K562 (cell line): ENCODE data around the gene KCNIP2. TPM values are rescaled to one million over a fixed set of nuclear protein-coding genes. Genes with fewer than 3 reads are reported as not detected.

Source experiments
- BCOR ChIP-seq: fragments of 450-650 bp; IDR thresholded peaks from 2 replicates; pipeline ENCODE4 v1.6.1; 2016
- CBFB ChIP-seq: sonication (generic); formaldehyde crosslinking; IDR thresholded peaks from 2 replicates; pipeline ENCODE4 v1.4.0; 2020; ENCODE audit warnings: mild to moderate bottlenecking, missing genetic modification reagents
- CCNT2 ChIP-seq: IDR thresholded peaks from 2 replicates; pipeline ENCODE4 v1.6.1; 2011; ENCODE audit warnings: borderline replicate concordance, low read depth, mild to moderate bottlenecking, moderate library complexity, mixed read lengths, low read length; ENCODE audit not compliant: insufficient read length; ENCODE audit errors: extremely low read depth
- CTBP1 ChIP-seq: fragments of 450-650 bp; IDR thresholded peaks from 2 replicates; pipeline ENCODE4 v1.6.1; 2016; ENCODE audit warnings: borderline replicate concordance
- ETV1 ChIP-seq: fragments of 450-650 bp; conservative IDR thresholded peaks from 2 replicates; pipeline ENCODE4 v1.6.1; 2016; ENCODE audit warnings: missing genetic modification characterization, control low read depth, low read depth, missing compliant biosample characterization
- FUS ChIP-seq: fragments of 200-400 bp; formaldehyde crosslinking; optimal IDR thresholded peaks from 2 replicates; pipeline ENCODE3; 2017; ENCODE audit warnings: low read depth, low read length
- IRF9 ChIP-seq: fragments of 450-650 bp; IDR thresholded peaks from 2 replicates; pipeline ENCODE4 v1.6.1; 2016; ENCODE audit warnings: missing biosample characterization, missing genetic modification characterization
- KLF13 ChIP-seq: fragments of 450-650 bp; IDR thresholded peaks from 2 replicates; pipeline ENCODE4 v1.6.1; 2016; ENCODE audit warnings: missing genetic modification characterization, low read depth, mild to moderate bottlenecking, missing compliant biosample characterization, moderate library complexity, borderline replicate concordance
- NFIX ChIP-seq: fragments of 250-450 bp; sonication (Bioruptor Pico); IDR thresholded peaks from 2 replicates; pipeline ENCODE4 v1.4.0; 2020; ENCODE audit warnings: low read depth, mild to moderate bottlenecking, moderate library complexity
- SP1 ChIP-seq: sonication (generic); formaldehyde crosslinking; IDR thresholded peaks from 2 replicates; pipeline ENCODE4 v1.8.1; 2022; ENCODE audit warnings: mild to moderate bottlenecking, missing genetic modification reagents
- TCF7L2 ChIP-seq: fragments of 150-350 bp; IDR thresholded peaks from 2 replicates; pipeline ENCODE4 v1.6.1; 2016; ENCODE audit warnings: low read depth, mild to moderate bottlenecking, low read length, moderate library complexity
- TEAD1 ChIP-seq, 2 experiments: fragments of 450-650 bp in 1 of 2; sonication (generic) in 1 of 2; formaldehyde crosslinking; IDR thresholded peaks; 2 replicates each; pipeline versions ENCODE4 v1.4.0 to v1.8.0; 2020 to 2022; ENCODE audit warnings: mild to moderate bottlenecking in 2 of 2, missing genetic modification reagents in 1 of 2
- ZBTB9 ChIP-seq: fragments of 450-650 bp; formaldehyde crosslinking; IDR thresholded peaks from 2 replicates; pipeline ENCODE4 v1.4.0; 2020; ENCODE audit warnings: mild to moderate bottlenecking, moderate library complexity
- ZFX ChIP-seq: sonication (generic); formaldehyde crosslinking; IDR thresholded peaks from 2 replicates; pipeline ENCODE4 v1.8.0; 2022; ENCODE audit warnings: mild to moderate bottlenecking, missing genetic modification reagents, moderate library complexity
- ZMIZ1 ChIP-seq, 2 experiments: fragments of 150-350 bp in 1 of 2; IDR thresholded peaks; 2 replicates each; pipeline ENCODE4 v1.6.1; 2012 to 2016; ENCODE audit warnings: low read depth in 2 of 2, low read length in 2 of 2, mild to moderate bottlenecking in 1 of 2, moderate library complexity in 1 of 2
- ZNF316 ChIP-seq: fragments of 450-650 bp; IDR thresholded peaks from 2 replicates; pipeline ENCODE4 v1.6.1; 2016
- ZNF398 ChIP-seq: fragments of 250-450 bp; sonication (Bioruptor Pico); IDR thresholded peaks from 2 replicates; pipeline ENCODE4 v1.8.0; 2021; ENCODE audit warnings: moderate library complexity, mild to moderate bottlenecking, inconsistent platforms
- ZNF583 ChIP-seq: fragments of 250-450 bp; sonication (Bioruptor Pico); IDR thresholded peaks from 2 replicates; pipeline ENCODE4 v1.4.0; 2020
- polyA plus RNA-seq, 8 experiments: library from polyadenylated mRNA; depleted of rRNA in 4 of 8; stranded (reverse) in 5 of 8; unstranded in 3 of 8; fragments of >200 nt; fragmentation: Nextera tagmentation in 2 of 8; fragmentation: Illumina TruSeq in 1 of 8; extraction: Ambion mirVana in 2 of 8; extraction: Trizol in 1 of 8; gene quantifications; 2 replicates each; pipeline versions ENCODE4 v1.2.1 to v1.2.3, GENCODE V29; 2011 to 2014; ENCODE audit warnings: inconsistent platforms in 1 of 8, missing spikeins in 1 of 8
- total RNA-seq, 7 experiments: library from RNA; depleted of rRNA in 6 of 7; stranded (reverse); fragments of >200 nt in 6 of 7; fragmentation: Illumina TruSeq in 2 of 7; extraction: Trizol in 2 of 7; gene quantifications; 2 replicates each; pipeline versions ENCODE4 v1.2.1 to v1.2.3, GENCODE V29; 2011 to 2021; ENCODE audit warnings: low replicate concordance in 1 of 7

The KCNIP2 gene
- total and polyA plus RNA-seq, 9 of the 15 experiments (the other 6 are each of a cell fraction or from before 2014, with no cell fraction given): 2.5 to 7.6 (median 4.1) TPM

- TF ChIP-seq ZNF316: peak; percentile 91
- TF ChIP-seq SP1 (CRISPR knock-in tag): peak; percentile 99
- peak; percentile 76; the same call in 1 of the 2 replicates for TF ChIP-seq CBFB (CRISPR knock-in tag)
- no peak for TF ChIP-seq TCF7L2
- peak; percentile 98 for TF ChIP-seq KLF13 (tag)
- TF ChIP-seq FUS: peak; percentile 71
- peak; percentile 58 for TF ChIP-seq ZFX (CRISPR knock-in tag)
- peak; percentile 34; the same call in 1 of the 2 replicates for TF ChIP-seq BCOR
- TF ChIP-seq TEAD1 (CRISPR knock-in tag; IDR thresholded peaks at IDR 0.05): peak in 1 of 2 experiments; percentile 65; a peak in 1 of 4 replicates
- TF ChIP-seq ZNF583 (CRISPR knock-in tag): 0 out of 2 replicates have a peak, but pooled peaks have one; percentile 14
- peak; percentile 52; the same call in 1 of the 2 replicates for TF ChIP-seq ETV1 (tag)
- peak; percentile 84 for TF ChIP-seq CCNT2
- peak; percentile 70; the same call in 1 of the 2 replicates for TF ChIP-seq ZBTB9 (CRISPR knock-in tag)
- no peak for TF ChIP-seq NFIX
- no peak for TF ChIP-seq ZNF398 (CRISPR knock-in tag)
- 0 out of 4 replicates have a peak, but pooled peaks of 1 of the 2 experiments have one; percentile 20 for TF ChIP-seq ZMIZ1 (IDR thresholded peaks at IDR 0.05; ENCODE audit: low read depth in 2 of 2, low read length in 2 of 2)
- peak; percentile 74; the same call in 1 of the 2 replicates for TF ChIP-seq CTBP1
- no peak for TF ChIP-seq IRF9 (tag)
Measured at GRCh38 chr10:101830322-101831168, 13.1 kb downstream of the KCNIP2 start (continued).
